K562 (cell line): ENCODE results near the gene SARS1. TPM values are rescaled to one million over a fixed set of nuclear protein-coding genes. Genes with fewer than 3 reads are reported as not detected.

ENCODE experiments used
- BRD4 ChIP-seq: fragments of 200-600 bp; sonication (generic); IDR thresholded peaks from 2 replicates; pipeline ENCODE4 v1.6.1; 2017; ENCODE audit warnings: inconsistent platforms
- CEBPG ChIP-seq, 3 experiments: fragments of 200-800 bp in 1 of 3; sonication (Bioruptor generic) in 1 of 3; sonication (generic) in 1 of 3; formaldehyde crosslinking in 1 of 3; IDR thresholded peaks in 2 of 3; conservative IDR thresholded peaks in 1 of 3; 2 replicates each; pipeline versions ENCODE4 v1.6.1 to v1.8.0; 2016 to 2022; ENCODE audit warnings: missing compliant biosample characterization in 2 of 3, missing genetic modification characterization in 2 of 3, mild to moderate bottlenecking in 1 of 3, missing genetic modification reagents in 1 of 3
- DIDO1 ChIP-seq: fragments of 450-650 bp; IDR thresholded peaks from 2 replicates; pipeline ENCODE4 v1.6.1; 2016; ENCODE audit warnings: low read depth, missing biosample characterization, missing genetic modification characterization
- GATAD2A ChIP-seq: fragments of 450-650 bp; IDR thresholded peaks from 2 replicates; pipeline ENCODE4 v1.6.1; 2017
- MAFF ChIP-seq: IDR thresholded peaks from 2 replicates; pipeline ENCODE4 v1.6.1; 2012; ENCODE audit warnings: low read length, improper control_type of control experiment
- MTA1 ChIP-seq: fragments of 450-650 bp; IDR thresholded peaks from 2 replicates; pipeline ENCODE4 v1.6.1; 2017; ENCODE audit warnings: borderline replicate concordance
- OTX1 ChIP-seq: fragments of 450-650 bp; formaldehyde crosslinking; IDR thresholded peaks from 2 replicates; pipeline ENCODE4 v1.4.0; 2022; ENCODE audit warnings: mild to moderate bottlenecking
- polyA plus RNA-seq, 8 experiments: library from polyadenylated mRNA; depleted of rRNA in 4 of 8; stranded (reverse) in 5 of 8; unstranded in 3 of 8; fragments of >200 nt; fragmentation: Nextera tagmentation in 2 of 8; fragmentation: Illumina TruSeq in 1 of 8; extraction: Ambion mirVana in 2 of 8; extraction: Trizol in 1 of 8; gene quantifications; 2 replicates each; pipeline versions ENCODE4 v1.2.1 to v1.2.3, GENCODE V29; 2011 to 2014; ENCODE audit warnings: inconsistent platforms in 1 of 8, missing spikeins in 1 of 8
- total RNA-seq, 7 experiments: library from RNA; depleted of rRNA in 6 of 7; stranded (reverse); fragments of >200 nt in 6 of 7; fragmentation: Illumina TruSeq in 2 of 7; extraction: Trizol in 2 of 7; gene quantifications; 2 replicates each; pipeline versions ENCODE4 v1.2.1 to v1.2.3, GENCODE V29; 2011 to 2021; ENCODE audit warnings: low replicate concordance in 1 of 7
- TF ChIP-seq, protein P1 (sequence below): fragments of 450-650 bp; IDR thresholded peaks from 2 replicates; pipeline ENCODE4 v1.6.1; 2016; ENCODE audit warnings: borderline replicate concordance
- TF ChIP-seq, protein P2 (sequence below): fragments of 450-650 bp; IDR thresholded peaks from 2 replicates; pipeline ENCODE4 v1.6.1; 2016; ENCODE audit warnings: mild to moderate bottlenecking

The SARS1 gene
- total and polyA plus RNA-seq, 9 of the 15 experiments (the other 6 are each of a cell fraction or from before 2014, with no cell fraction given): 221 to 623 (median 254) TPM

GRCh38 chr1:109228167-109228566 lies 14.4 kb downstream of the SARS1 start (continued):
- no peak for TF ChIP-seq DIDO1 (tag)
- TF ChIP-seq BRD4: no peak
- TF ChIP-seq CEBPG (CRISPR knock-in tag; IDR thresholded peaks at IDR 0.05): no peak
- no peak for TF ChIP-seq CEBPG (tag; conservative IDR thresholded peaks at IDR 0.05 in 1 of 2, IDR thresholded peaks at IDR 0.05 in 1 of 2)
- TF ChIP-seq, protein P1, sequence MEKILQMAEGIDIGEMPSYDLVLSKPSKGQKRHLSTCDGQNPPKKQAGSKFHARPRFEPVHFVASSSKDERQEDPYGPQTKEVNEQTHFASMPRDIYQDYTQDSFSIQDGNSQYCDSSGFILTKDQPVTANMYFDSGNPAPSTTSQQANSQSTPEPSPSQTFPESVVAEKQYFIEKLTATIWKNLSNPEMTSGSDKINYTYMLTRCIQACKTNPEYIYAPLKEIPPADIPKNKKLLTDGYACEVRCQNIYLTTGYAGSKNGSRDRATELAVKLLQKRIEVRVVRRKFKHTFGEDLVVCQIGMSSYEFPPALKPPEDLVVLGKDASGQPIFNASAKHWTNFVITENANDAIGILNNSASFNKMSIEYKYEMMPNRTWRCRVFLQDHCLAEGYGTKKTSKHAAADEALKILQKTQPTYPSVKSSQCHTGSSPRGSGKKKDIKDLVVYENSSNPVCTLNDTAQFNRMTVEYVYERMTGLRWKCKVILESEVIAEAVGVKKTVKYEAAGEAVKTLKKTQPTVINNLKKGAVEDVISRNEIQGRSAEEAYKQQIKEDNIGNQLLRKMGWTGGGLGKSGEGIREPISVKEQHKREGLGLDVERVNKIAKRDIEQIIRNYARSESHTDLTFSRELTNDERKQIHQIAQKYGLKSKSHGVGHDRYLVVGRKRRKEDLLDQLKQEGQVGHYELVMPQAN: no peak
- no peak for TF ChIP-seq MAFF
- TF ChIP-seq GATAD2A: no peak
- TF ChIP-seq, protein P2, sequence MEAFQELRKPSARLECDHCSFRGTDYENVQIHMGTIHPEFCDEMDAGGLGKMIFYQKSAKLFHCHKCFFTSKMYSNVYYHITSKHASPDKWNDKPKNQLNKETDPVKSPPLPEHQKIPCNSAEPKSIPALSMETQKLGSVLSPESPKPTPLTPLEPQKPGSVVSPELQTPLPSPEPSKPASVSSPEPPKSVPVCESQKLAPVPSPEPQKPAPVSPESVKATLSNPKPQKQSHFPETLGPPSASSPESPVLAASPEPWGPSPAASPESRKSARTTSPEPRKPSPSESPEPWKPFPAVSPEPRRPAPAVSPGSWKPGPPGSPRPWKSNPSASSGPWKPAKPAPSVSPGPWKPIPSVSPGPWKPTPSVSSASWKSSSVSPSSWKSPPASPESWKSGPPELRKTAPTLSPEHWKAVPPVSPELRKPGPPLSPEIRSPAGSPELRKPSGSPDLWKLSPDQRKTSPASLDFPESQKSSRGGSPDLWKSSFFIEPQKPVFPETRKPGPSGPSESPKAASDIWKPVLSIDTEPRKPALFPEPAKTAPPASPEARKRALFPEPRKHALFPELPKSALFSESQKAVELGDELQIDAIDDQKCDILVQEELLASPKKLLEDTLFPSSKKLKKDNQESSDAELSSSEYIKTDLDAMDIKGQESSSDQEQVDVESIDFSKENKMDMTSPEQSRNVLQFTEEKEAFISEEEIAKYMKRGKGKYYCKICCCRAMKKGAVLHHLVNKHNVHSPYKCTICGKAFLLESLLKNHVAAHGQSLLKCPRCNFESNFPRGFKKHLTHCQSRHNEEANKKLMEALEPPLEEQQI: no peak
- no peak for TF ChIP-seq MTA1
- TF ChIP-seq OTX1 (CRISPR knock-in tag): no peak
